GM12801 (cell line): Measurements from ENCODE around the gene OR52J3.

ENCODE experiments used
- TF ChIP-seq, protein P1 (sequence below): IDR thresholded peaks from one replicate; pipeline ENCODE4 v1.5.1; 2011; ENCODE audit warnings: control low read depth; ENCODE audit not compliant: insufficient read length; ENCODE audit errors: extremely low read depth

Gene OR52J3

DNA sequence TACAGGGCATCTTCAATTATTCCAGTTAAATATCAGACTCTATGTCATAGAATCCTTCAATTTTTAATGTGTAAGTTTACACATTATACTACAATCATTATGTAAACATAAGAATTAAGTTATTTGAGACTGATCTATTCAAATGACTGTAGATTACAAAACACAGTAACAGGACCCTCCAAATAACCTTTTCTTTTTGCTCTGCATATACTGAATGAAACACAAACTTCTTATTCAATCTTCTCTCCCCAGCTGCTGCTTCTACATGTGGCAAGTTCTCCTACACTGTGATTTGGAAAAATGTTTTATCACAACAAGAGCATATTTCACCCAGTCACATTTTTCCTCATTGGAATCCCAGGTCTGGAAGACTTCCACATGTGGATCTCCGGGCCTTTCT is at the start of gene OR52J3:
TSS of gene OR52J3 (plus strand) at position 301 of the 400 bp plus-strand sequence. CDS start at position 301, 0 bp downstream.
- TF ChIP-seq, protein P1, sequence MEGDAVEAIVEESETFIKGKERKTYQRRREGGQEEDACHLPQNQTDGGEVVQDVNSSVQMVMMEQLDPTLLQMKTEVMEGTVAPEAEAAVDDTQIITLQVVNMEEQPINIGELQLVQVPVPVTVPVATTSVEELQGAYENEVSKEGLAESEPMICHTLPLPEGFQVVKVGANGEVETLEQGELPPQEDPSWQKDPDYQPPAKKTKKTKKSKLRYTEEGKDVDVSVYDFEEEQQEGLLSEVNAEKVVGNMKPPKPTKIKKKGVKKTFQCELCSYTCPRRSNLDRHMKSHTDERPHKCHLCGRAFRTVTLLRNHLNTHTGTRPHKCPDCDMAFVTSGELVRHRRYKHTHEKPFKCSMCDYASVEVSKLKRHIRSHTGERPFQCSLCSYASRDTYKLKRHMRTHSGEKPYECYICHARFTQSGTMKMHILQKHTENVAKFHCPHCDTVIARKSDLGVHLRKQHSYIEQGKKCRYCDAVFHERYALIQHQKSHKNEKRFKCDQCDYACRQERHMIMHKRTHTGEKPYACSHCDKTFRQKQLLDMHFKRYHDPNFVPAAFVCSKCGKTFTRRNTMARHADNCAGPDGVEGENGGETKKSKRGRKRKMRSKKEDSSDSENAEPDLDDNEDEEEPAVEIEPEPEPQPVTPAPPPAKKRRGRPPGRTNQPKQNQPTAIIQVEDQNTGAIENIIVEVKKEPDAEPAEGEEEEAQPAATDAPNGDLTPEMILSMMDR = no peak

DNA sequence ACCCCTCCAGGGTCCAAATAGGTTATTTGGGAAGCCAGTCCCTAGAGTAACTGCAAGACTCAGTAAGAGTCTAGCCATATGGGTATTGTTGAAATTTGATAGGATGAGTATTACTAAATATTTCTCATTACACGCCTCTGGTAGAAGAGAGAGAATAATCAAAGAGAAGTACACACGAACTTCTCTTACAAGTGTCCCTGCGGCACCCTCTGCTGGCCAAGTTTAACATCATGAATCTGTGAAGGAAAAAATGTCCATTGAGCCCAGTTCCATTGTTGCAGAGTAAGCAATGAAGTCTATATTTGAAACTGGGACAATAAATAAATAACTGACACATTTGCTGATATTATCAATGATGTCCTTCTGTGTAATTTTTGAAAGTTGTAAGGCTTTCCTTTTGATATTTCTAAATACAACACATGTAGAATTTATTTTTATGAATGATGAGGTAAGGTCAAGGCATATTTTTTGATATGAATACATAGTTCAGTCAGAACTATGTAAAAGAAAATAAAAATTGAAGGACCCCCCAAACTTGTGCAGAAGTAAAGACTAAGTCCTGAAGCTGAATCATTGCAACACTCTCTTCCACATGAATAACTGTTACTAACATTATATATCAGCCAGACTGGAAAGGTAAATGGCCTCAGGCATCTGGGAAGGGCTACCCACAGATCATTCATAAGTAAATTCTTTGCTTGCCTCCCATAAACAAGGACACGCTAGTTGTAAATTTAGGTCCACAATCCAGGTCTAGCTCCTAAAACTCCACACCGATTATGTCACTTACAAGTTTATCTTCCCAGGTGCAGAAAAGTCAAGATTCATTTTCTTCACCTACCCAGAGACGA is 41.7 kb upstream of the OR52J3 start:
- TF ChIP-seq, protein P1 = no peak

GRCh38 chr11:5007561-5007960 is 38.8 kb upstream of the OR52J3 start:
- TF ChIP-seq, protein P1 = no peak

- TF ChIP-seq, protein P1 = no peak
These were observed 35.1 kb upstream of the OR52J3 start for GRCh38 chr11:5011254-5011653.

GRCh38 chr11:5013012-5013411 is 33.3 kb upstream of the OR52J3 start:
- TF ChIP-seq, protein P1 = no peak

DNA sequence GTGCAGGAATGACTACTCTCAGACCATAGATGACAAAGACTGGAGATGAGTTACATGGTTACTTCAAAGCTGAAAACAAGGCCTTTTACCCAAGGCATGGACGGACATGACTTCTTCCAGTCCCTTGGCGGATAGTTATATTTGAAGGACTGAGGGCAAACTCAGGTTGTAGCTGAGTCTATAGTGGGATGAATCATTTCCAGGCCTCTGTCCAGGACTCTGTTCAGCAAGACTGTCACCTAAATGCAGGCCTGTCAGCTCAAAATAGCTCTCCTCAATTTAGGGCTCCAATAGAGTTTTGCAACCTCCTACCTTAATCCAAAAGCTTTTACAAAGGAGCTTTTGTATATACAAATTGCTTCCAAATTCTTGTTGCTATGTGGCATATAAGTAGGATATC is 24.3 kb upstream of the OR52J3 start:
- TF ChIP-seq, protein P1 = no peak

GRCh38 chr11:5036669-5037068 is 9.7 kb upstream of the OR52J3 start:
- TF ChIP-seq, protein P1 = no peak
